Caco-2 (cell line): Measurements from ENCODE around the gene MED10. TPM values are rescaled to one million over a fixed set of nuclear protein-coding genes. Genes with fewer than 3 reads are reported as not detected.

Experiments
- BruUV-seq: library from RNA; stranded (reverse); fragments of 400-500 nt; replicated peaks from 2 replicates; lab custom pipeline; 2021; lab: Mats Ljungman, UMichigan
- CTCF ChIA-PET: fragments of 300-600 bp; sonication (Branson Sonifier 250); formaldehyde crosslinking; loops from one replicate; lab custom pipeline; 2022; ENCODE audit warnings: antibody characterized with exemption; lab: Charles Lee
- POLR2A ChIA-PET: fragments of 300-600 bp; sonication (Branson Sonifier 250); formaldehyde crosslinking; loops from one replicate; lab custom pipeline; 2022; ENCODE audit warnings: antibody characterized with exemption; lab: Charles Lee
- DNase-seq, 2 experiments: peaks; one replicate each; pipeline versions ENCODE4 v3.0.0 to v3.0.0-alpha.2; 2020 to 2022
- H3K27me3 ChIP-seq: replicated peaks from 2 replicates; pipeline ENCODE4 v1.6.0; 2011; ENCODE audit warnings: low read length; ENCODE audit not compliant: control insufficient read depth, insufficient read depth
- H3K36me3 ChIP-seq: 2 replicates; pipeline ENCODE4 v1.5.1; 2011; ENCODE audit warnings: low read length; ENCODE audit not compliant: control insufficient read depth, insufficient read depth
- H3K4me1 ChIP-seq: fragments of 250-450 bp; sonication (Bioruptor Pico); 2 replicates; pipeline ENCODE4 v1.5.1; 2020; ENCODE audit warnings: mild to moderate bottlenecking
- H3K4me3 ChIP-seq: 2 replicates; pipeline ENCODE4 v1.5.1; 2011; ENCODE audit warnings: low read depth, mild to moderate bottlenecking, control low read depth, low read length
- H3K9me3 ChIP-seq: fragments of 250-450 bp; sonication (Bioruptor Pico); 2 replicates; pipeline ENCODE4 v1.5.1; 2020; ENCODE audit warnings: mild to moderate bottlenecking, moderate library complexity
- H3K27ac Mint-ChIP-seq: one replicate; pipeline ENCODE4 v1.8.0; 2022; ENCODE audit warnings: mixed read lengths; ENCODE audit not compliant: unreplicated experiment
- H3K27me3 Mint-ChIP-seq: one replicate; pipeline ENCODE4 v1.8.0; 2022; ENCODE audit warnings: mixed read lengths; ENCODE audit not compliant: insufficient read depth, unreplicated experiment
- H3K36me3 Mint-ChIP-seq: one replicate; pipeline ENCODE4 v1.8.0; 2022; ENCODE audit warnings: mild to moderate bottlenecking, mixed read lengths; ENCODE audit not compliant: insufficient read depth, unreplicated experiment
- H3K4me1 Mint-ChIP-seq: one replicate; pipeline ENCODE4 v1.8.0; 2022; ENCODE audit warnings: low read depth, mixed read lengths; ENCODE audit not compliant: unreplicated experiment
- H3K4me3 Mint-ChIP-seq: one replicate; pipeline ENCODE4 v1.8.0; 2022; ENCODE audit warnings: mild to moderate bottlenecking, moderate library complexity, mixed read lengths; ENCODE audit not compliant: unreplicated experiment
- H3K9me3 Mint-ChIP-seq: one replicate; pipeline ENCODE4 v1.8.0; 2022; ENCODE audit warnings: mixed read lengths; ENCODE audit not compliant: unreplicated experiment
- CTCF ChIP-seq, 2 experiments: fragments of 200-600 bp in 1 of 2; IDR thresholded peaks; 1 replicate in 1 of 2; 2 replicates in 1 of 2; pipeline versions ENCODE4 v1.5.1 to v1.8.0; 2011 to 2022; ENCODE audit warnings: antibody characterized with exemption in 1 of 2, control low read depth in 1 of 2, inconsistent platforms in 1 of 2, low read depth in 1 of 2, low read length in 1 of 2, mild to moderate bottlenecking in 1 of 2, moderate library complexity in 1 of 2; ENCODE audit not compliant: insufficient read depth in 1 of 2, severe bottlenecking in 1 of 2, unreplicated experiment in 1 of 2
- intact Hi-C: fragments of 100-400 bp; cut with micrococcal nuclease; formaldehyde crosslinking; loops from one replicate; pipeline ENCODE4 v1.10.0; 2022; ENCODE audit not compliant: unreplicated experiment
- total RNA-seq: library from RNA; stranded (reverse); gene quantifications from 2 replicates; pipeline ENCODE4 v1.2.3, GENCODE V29; 2022

Gene MED10
- total RNA-seq, 1 experiment from 2014 or later, result 50.6 TPM

GRCh38 chr5:6417657-6418056 lies 39.3 kb upstream of the MED10 start:
- intact Hi-C loops, result no loop called here
- no peak for TF ChIP-seq CTCF (IDR thresholded peaks at IDR 0.05; ENCODE audit: insufficient read depth in 1 of 2, low read depth in 1 of 2, low read length in 1 of 2, severe bottlenecking in 1 of 2, unreplicated experiment in 1 of 2)
- no peaks in the 10 kb centered on the region for H3K9me3 ChIP-seq
- no TSS peak for BruUV-seq
- no peaks in the 10 kb centered on the region for H3K36me3 Mint-ChIP-seq
- POLR2A ChIA-PET, result no interaction called here
- H3K4me1 ChIP-seq, result no peaks in the 10 kb centered on the region
- H3K4me3 Mint-ChIP-seq, result no peak overlapping the region
- H3K4me3 ChIP-seq, result no peak overlapping the region
- H3K36me3 ChIP-seq, result no peaks in the 10 kb centered on the region
- H3K4me1 Mint-ChIP-seq, result no peaks in the 10 kb centered on the region
- no peak for DNase-seq
- no peaks in the 10 kb centered on the region for H3K9me3 Mint-ChIP-seq
- H3K27me3 ChIP-seq, result no peaks in the 10 kb centered on the region
- peaks cover 23% of the 10 kb centered on the region for H3K27me3 Mint-ChIP-seq
- CTCF ChIA-PET, result no interaction called here
- H3K27ac Mint-ChIP-seq, result no peak overlapping the region

- H3K36me3 ChIP-seq, result no peaks in the 10 kb centered on the region
- no TSS peak for BruUV-seq
These were observed 34.5 kb upstream of the MED10 start for GRCh38 chr5:6412811-6413210.

GRCh38 chr5:6411141-6411540 lies 32.8 kb upstream of the MED10 start:
- H3K36me3 ChIP-seq, result no peaks in the 10 kb centered on the region
- no peak for TF ChIP-seq CTCF (IDR thresholded peaks at IDR 0.05; ENCODE audit: insufficient read depth in 1 of 2, low read depth in 1 of 2, low read length in 1 of 2, severe bottlenecking in 1 of 2, unreplicated experiment in 1 of 2)
- ChIA-PET POLR2A (no interaction called here), CTCF (no interaction called here)
- no peak overlapping the region for H3K4me3 Mint-ChIP-seq
- no peak for DNase-seq
- no TSS peak for BruUV-seq
- H3K9me3 Mint-ChIP-seq, result no peaks in the 10 kb centered on the region
- no peaks in the 10 kb centered on the region for H3K9me3 ChIP-seq
- no peaks in the 10 kb centered on the region for H3K4me1 ChIP-seq
- no peaks in the 10 kb centered on the region for H3K4me1 Mint-ChIP-seq
- no peaks in the 10 kb centered on the region for H3K27me3 ChIP-seq
- no peaks in the 10 kb centered on the region for H3K36me3 Mint-ChIP-seq
- H3K27ac Mint-ChIP-seq, result no peak overlapping the region
- intact Hi-C loops, result no loop called here
- peaks cover 18% of the 10 kb centered on the region for H3K27me3 Mint-ChIP-seq
- H3K4me3 ChIP-seq, result no peak overlapping the region

More at GRCh38 chr5:6412811-6413210, 34.5 kb upstream of the MED10 start:
- Histone ChIP-seq H3K4me1 (no peaks in the 10 kb centered on the region), H3K9me3 (no peaks in the 10 kb centered on the region), H3K4me3 (no peak overlapping the region), H3K27me3 (no peaks in the 10 kb centered on the region)
- no peak for DNase-seq
- POLR2A ChIA-PET, result no interaction called here
- CTCF ChIA-PET, result no interaction called here
- TF ChIP-seq CTCF (IDR thresholded peaks at IDR 0.05; ENCODE audit: insufficient read depth in 1 of 2, low read depth in 1 of 2, low read length in 1 of 2, severe bottlenecking in 1 of 2, unreplicated experiment in 1 of 2), result no peak
- Mint-ChIP-seq H3K4me1 (no peaks in the 10 kb centered on the region), H3K27me3 (peaks cover 20% of the 10 kb centered on the region), H3K9me3 (no peaks in the 10 kb centered on the region), H3K4me3 (no peak overlapping the region), H3K27ac (no peak overlapping the region), H3K36me3 (no peaks in the 10 kb centered on the region)
- intact Hi-C loops, result no loop called here
